GM06990 (cell line): ENCODE results near the gene ZSCAN21.
"Not testable (repeated sequence)": the region's sequence is repeated elsewhere in the genome, so short reads cannot be mapped to it uniquely, and the experiment has no call there.

Experiments used
- DNase-seq: peaks from one replicate; pipeline ENCODE4 v3.0.0-alpha.2; 2011; ENCODE audit not compliant: insufficient read length; ENCODE audit errors: extremely low read depth
- H3K27me3 ChIP-seq: replicated peaks from 2 replicates; pipeline ENCODE4 v1.6.0; 2011; ENCODE audit warnings: low read length; ENCODE audit not compliant: control insufficient read depth, insufficient read depth
- H3K36me3 ChIP-seq: 2 replicates; pipeline ENCODE4 v1.5.1; 2011; ENCODE audit warnings: low read length; ENCODE audit not compliant: control insufficient read depth, insufficient read depth
- H3K4me3 ChIP-seq: replicated peaks from 2 replicates; pipeline ENCODE4 v1.5.1; 2011; ENCODE audit warnings: low read depth, mild to moderate bottlenecking, control low read depth, low read length
- CTCF ChIP-seq: IDR thresholded peaks from 2 replicates; pipeline ENCODE4 v1.5.1; 2011; ENCODE audit warnings: low read length, control low read depth, mild to moderate bottlenecking, inconsistent platforms; ENCODE audit not compliant: insufficient read depth, poor library complexity, severe bottlenecking

ZSCAN21 gene

GRCh38 chr7:100049441-100050291 is at the start of gene ZSCAN21:
Gene ZSCAN21 (plus strand): TSS chr7:100049774. CDS start chr7:100057007, 7,233 bp downstream.
- H3K4me3 ChIP-seq: peak within 1 kb of the TSS; percentile 91
- DNase-seq: peak; percentile 85
- H3K36me3 ChIP-seq: peaks cover 1% of the 10 kb centered on the region; the same call in 1 of the 2 replicates
- TF ChIP-seq CTCF: peak; percentile 43
- no peaks in the 10 kb centered on the region for H3K27me3 ChIP-seq

- Histone ChIP-seq H3K36me3 (no peaks in the 10 kb centered on the region), H3K4me3 (no peak overlapping the region), H3K27me3 (no peaks in the 10 kb centered on the region)
- no peak for TF ChIP-seq CTCF
- DNase-seq: no peak
Observed at GRCh38 chr7:100000239-100000638, 49.3 kb upstream of the ZSCAN21 start.

GRCh38 chr7:100003711-100004661 is 45.6 kb upstream of the ZSCAN21 start:
- no peak for TF ChIP-seq CTCF

GRCh38 chr7:100007887-100008286 is 41.7 kb upstream of the ZSCAN21 start:
- DNase-seq: no peak
- no peak overlapping the region for H3K4me3 ChIP-seq

More at GRCh38 chr7:100003711-100004661, 45.6 kb upstream of the ZSCAN21 start:
- H3K27me3 ChIP-seq: no peaks in the 10 kb centered on the region
- DNase-seq: no peak
- no peaks in the 10 kb centered on the region for H3K36me3 ChIP-seq
- no peak overlapping the region for H3K4me3 ChIP-seq

GRCh38 chr7:100008525-100008924 is 41.0 kb upstream of the ZSCAN21 start:
- TF ChIP-seq CTCF: no peak
- Histone ChIP-seq H3K36me3 (no peaks in the 10 kb centered on the region), H3K4me3 (no peak overlapping the region), H3K27me3 (no peaks in the 10 kb centered on the region)
- no peak for DNase-seq

More at GRCh38 chr7:100007887-100008286, 41.7 kb upstream of the ZSCAN21 start:
- H3K27me3 ChIP-seq: no peaks in the 10 kb centered on the region
- no peaks in the 10 kb centered on the region for H3K36me3 ChIP-seq
- no peak for TF ChIP-seq CTCF

- not testable (repeated sequence) for H3K27me3 ChIP-seq, H3K36me3 ChIP-seq, H3K4me3 ChIP-seq, DNase-seq
Observed at GRCh38 chr7:100009952-100010351, 39.6 kb upstream of the ZSCAN21 start.
